Measurements from ENCODE around the gene NLRP5.

Gene NLRP5

DNA sequence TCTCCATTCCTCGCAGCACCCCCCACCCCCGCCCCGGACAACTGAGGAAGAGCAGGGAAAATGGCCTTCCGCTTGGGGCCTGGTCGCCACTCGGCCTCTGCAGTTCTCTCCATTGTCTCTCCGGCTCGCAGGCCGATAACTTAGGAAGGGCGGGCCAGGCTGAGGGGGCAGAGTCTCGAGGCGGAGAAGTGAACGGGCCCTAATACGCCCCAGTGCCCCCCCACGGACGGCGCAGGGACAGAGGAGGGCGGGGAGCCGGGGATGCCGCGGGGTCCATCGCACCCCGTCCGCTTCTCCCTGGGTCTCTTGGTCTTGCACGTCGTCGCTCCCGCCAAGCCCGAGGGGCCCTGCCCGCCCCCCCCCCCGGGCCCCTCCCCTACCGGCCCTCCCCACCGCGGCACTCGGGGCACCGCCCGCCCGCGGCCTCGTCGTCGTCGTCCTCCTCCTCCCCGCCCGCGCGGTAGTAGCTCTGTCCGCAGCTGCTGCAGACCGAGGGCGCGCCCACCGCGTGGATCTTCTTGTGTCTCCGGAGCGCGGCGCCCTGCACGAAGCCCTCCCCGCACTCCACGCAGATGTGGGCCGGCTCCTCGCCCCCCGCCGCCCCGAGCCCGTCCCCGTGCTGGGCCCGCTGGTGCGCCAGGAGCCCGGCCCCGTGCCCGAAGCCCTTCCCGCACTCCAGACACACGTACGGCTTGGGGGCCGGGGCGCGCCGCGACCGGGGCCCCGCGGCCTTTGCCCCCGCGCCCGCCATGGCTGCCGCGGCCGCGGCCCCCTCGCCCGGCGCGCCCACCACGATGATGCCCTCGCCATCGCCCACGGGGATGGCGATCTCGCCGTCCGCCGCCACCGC, 101.3 kb downstream of the NLRP5 start:
- Histone ChIP-seq H2AFZ (ENCODE audit: low read depth, low read length, severe bottlenecking) (no peak overlapping the region), H3K36me3 (ENCODE audit: low read length) (no peaks in the 10 kb centered on the region), H3K27me3 (ENCODE audit: low read length) (no peaks in the 10 kb centered on the region), H3K4me3 (ENCODE audit: insufficient read depth, low read length, poor library complexity, severe bottlenecking) (no peak overlapping the region), H4K20me1 (ENCODE audit: low read depth, low read length) (no peaks in the 10 kb centered on the region), H3K27ac (ENCODE audit: low read depth, low read length) (no peak overlapping the region), H3K4me2 (ENCODE audit: low read depth, low read length, poor library complexity, severe bottlenecking) (no peak overlapping the region), H3K9me2 (replicated peaks; ENCODE audit: insufficient read depth, low read length) (no peaks in the 10 kb centered on the region), H3F3A (ENCODE audit: insufficient read depth) (no peaks in the 10 kb centered on the region), H3K79me2 (ENCODE audit: insufficient read depth, low read length) (peaks cover 9% of the 10 kb centered on the region), H3K9me3 (ENCODE audit: insufficient read depth, low read length) (no peaks in the 10 kb centered on the region), H3K9ac (ENCODE audit: low read length) (no peak overlapping the region)
- TF ChIP-seq, protein P1, sequence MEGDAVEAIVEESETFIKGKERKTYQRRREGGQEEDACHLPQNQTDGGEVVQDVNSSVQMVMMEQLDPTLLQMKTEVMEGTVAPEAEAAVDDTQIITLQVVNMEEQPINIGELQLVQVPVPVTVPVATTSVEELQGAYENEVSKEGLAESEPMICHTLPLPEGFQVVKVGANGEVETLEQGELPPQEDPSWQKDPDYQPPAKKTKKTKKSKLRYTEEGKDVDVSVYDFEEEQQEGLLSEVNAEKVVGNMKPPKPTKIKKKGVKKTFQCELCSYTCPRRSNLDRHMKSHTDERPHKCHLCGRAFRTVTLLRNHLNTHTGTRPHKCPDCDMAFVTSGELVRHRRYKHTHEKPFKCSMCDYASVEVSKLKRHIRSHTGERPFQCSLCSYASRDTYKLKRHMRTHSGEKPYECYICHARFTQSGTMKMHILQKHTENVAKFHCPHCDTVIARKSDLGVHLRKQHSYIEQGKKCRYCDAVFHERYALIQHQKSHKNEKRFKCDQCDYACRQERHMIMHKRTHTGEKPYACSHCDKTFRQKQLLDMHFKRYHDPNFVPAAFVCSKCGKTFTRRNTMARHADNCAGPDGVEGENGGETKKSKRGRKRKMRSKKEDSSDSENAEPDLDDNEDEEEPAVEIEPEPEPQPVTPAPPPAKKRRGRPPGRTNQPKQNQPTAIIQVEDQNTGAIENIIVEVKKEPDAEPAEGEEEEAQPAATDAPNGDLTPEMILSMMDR (IDR thresholded peaks at IDR 0.05; ENCODE audit: insufficient read depth, low read length, poor library complexity, severe bottlenecking), result no peak
- TF ChIP-seq EZH2phosphoT487 (conservative IDR thresholded peaks at IDR 0.05; ENCODE audit: low read length), result no peak

- no peaks in the 10 kb centered on the region for H3K36me3 ChIP-seq (ENCODE audit: low read length)
- no peaks in the 10 kb centered on the region for H3K9me2 ChIP-seq (replicated peaks; ENCODE audit: insufficient read depth, low read length)
- H2AFZ ChIP-seq (ENCODE audit: low read depth, low read length, severe bottlenecking), result no peak overlapping the region
- no peaks in the 10 kb centered on the region for H3K9me3 ChIP-seq (ENCODE audit: insufficient read depth, low read length)
- H3K79me2 ChIP-seq (ENCODE audit: insufficient read depth, low read length), result peaks cover 11% of the 10 kb centered on the region
- no peak overlapping the region for H3K9ac ChIP-seq (ENCODE audit: low read length)
- no peak for TF ChIP-seq EZH2phosphoT487 (conservative IDR thresholded peaks at IDR 0.05; ENCODE audit: low read length)
- TF ChIP-seq, protein P1 (IDR thresholded peaks at IDR 0.05; ENCODE audit: insufficient read depth, low read length, poor library complexity, severe bottlenecking), result no peak
- H4K20me1 ChIP-seq (ENCODE audit: low read depth, low read length), result no peaks in the 10 kb centered on the region
- H3K4me3 ChIP-seq (ENCODE audit: insufficient read depth, low read length, poor library complexity, severe bottlenecking), result no peak overlapping the region
- no peaks in the 10 kb centered on the region for H3F3A ChIP-seq (ENCODE audit: insufficient read depth)
- no peak overlapping the region for H3K27ac ChIP-seq (ENCODE audit: low read depth, low read length)
- no peaks in the 10 kb centered on the region for H3K27me3 ChIP-seq (ENCODE audit: low read length)
- no peak overlapping the region for H3K4me2 ChIP-seq (ENCODE audit: low read depth, low read length, poor library complexity, severe bottlenecking)
Measured at GRCh38 chr19:56088497-56089215, 102.1 kb downstream of the NLRP5 start.

DNA sequence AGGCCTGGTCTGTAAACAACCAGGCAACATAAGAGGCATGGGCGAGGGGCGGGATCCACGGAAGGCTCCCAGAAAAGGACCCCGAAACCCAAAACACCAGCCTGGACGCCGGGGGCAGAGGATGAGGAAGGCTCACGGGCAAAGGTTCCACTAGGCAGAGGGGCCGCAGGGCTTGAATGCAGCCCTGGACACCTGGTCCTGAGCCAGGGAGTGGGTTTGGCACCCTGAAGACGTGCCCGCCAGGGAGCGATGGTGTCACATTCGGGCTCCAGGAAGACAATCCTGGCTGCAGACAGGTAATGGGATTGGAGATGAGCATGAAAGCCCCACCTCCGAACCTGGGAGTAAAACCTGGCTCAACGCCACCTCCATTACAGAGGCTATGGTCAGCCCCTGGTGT, 102.8 kb downstream of the NLRP5 start:
- Histone ChIP-seq H3K27ac (ENCODE audit: low read depth, low read length) (no peak overlapping the region), H2AFZ (ENCODE audit: low read depth, low read length, severe bottlenecking) (no peak overlapping the region), H3K9me3 (ENCODE audit: insufficient read depth, low read length) (no peaks in the 10 kb centered on the region), H3K27me3 (ENCODE audit: low read length) (no peaks in the 10 kb centered on the region), H4K20me1 (ENCODE audit: low read depth, low read length) (no peaks in the 10 kb centered on the region), H3K36me3 (ENCODE audit: low read length) (no peaks in the 10 kb centered on the region), H3K79me2 (ENCODE audit: insufficient read depth, low read length) (peaks cover 11% of the 10 kb centered on the region), H3K9ac (ENCODE audit: low read length) (no peak overlapping the region), H3F3A (ENCODE audit: insufficient read depth) (no peaks in the 10 kb centered on the region), H3K9me2 (replicated peaks; ENCODE audit: insufficient read depth, low read length) (no peaks in the 10 kb centered on the region), H3K4me3 (ENCODE audit: insufficient read depth, low read length, poor library complexity, severe bottlenecking) (no peak overlapping the region), H3K4me2 (ENCODE audit: low read depth, low read length, poor library complexity, severe bottlenecking) (no peak overlapping the region)
- TF ChIP-seq, protein P1 (IDR thresholded peaks at IDR 0.05; ENCODE audit: insufficient read depth, low read length, poor library complexity, severe bottlenecking), result no peak
- no peak for TF ChIP-seq EZH2phosphoT487 (conservative IDR thresholded peaks at IDR 0.05; ENCODE audit: low read length)

All from SU-DHL-6 (cell line).